NCI-H82 (cell line): ENCODE measurements around the gene SMCO4.

ENCODE experiments used
- DNase-seq: peaks from one replicate; lab custom pipeline; 2025; lab: John Stamatoyannopoulos, UW

The SMCO4 gene

GRCh38 chr11:93528757-93529645 is 14.2 kb downstream of the SMCO4 start:
- no peak for DNase-seq

- peak; percentile 46 for DNase-seq
Observed at GRCh38 chr11:93528252-93528651, 14.9 kb downstream of the SMCO4 start.

- DNase-seq, result no peak
Observed at GRCh38 chr11:93526641-93527583, 16.3 kb downstream of the SMCO4 start.

GRCh38 chr11:93526346-93526633 is 16.9 kb downstream of the SMCO4 start:
- DNase-seq, result no peak

- DNase-seq, result no peak
Observed at GRCh38 chr11:93525601-93526345, 17.4 kb downstream of the SMCO4 start.

GRCh38 chr11:93524858-93525257 is 18.3 kb downstream of the SMCO4 start:
- DNase-seq, result no peak

GRCh38 chr11:93524173-93524536 is 19.0 kb downstream of the SMCO4 start:
- DNase-seq, result no peak

- DNase-seq, result peak; percentile 71
Observed at GRCh38 chr11:93520726-93521509, 22.3 kb downstream of the SMCO4 start.

GRCh38 chr11:93519179-93519578 is 24.0 kb downstream of the SMCO4 start:
- DNase-seq, result peak; percentile 34

GRCh38 chr11:93518081-93518480 is 25.1 kb downstream of the SMCO4 start:
- no peak for DNase-seq

GRCh38 chr11:93517611-93518010 is 25.6 kb downstream of the SMCO4 start:
- DNase-seq, result no peak

GRCh38 chr11:93517041-93517440 is 26.1 kb downstream of the SMCO4 start:
- DNase-seq, result peak; percentile 85

GRCh38 chr11:93515441-93516025 is 27.7 kb downstream of the SMCO4 start:
- peak; percentile 48 for DNase-seq

GRCh38 chr11:93514712-93515111 is 28.5 kb downstream of the SMCO4 start:
- no peak for DNase-seq

GRCh38 chr11:93513772-93514171 is 29.4 kb downstream of the SMCO4 start:
- peak; percentile 94 for DNase-seq

GRCh38 chr11:93512949-93513667 is 30.1 kb downstream of the SMCO4 start:
- DNase-seq, result no peak

GRCh38 chr11:93512073-93512475 is 31.1 kb downstream of the SMCO4 start:
- no peak for DNase-seq

GRCh38 chr11:93510196-93510873 is 32.9 kb downstream of the SMCO4 start:
- DNase-seq, result peak; percentile 12

GRCh38 chr11:93507517-93507916 is 35.7 kb downstream of the SMCO4 start:
- DNase-seq, result no peak

- no peak for DNase-seq
Observed at GRCh38 chr11:93505703-93506102, 37.5 kb downstream of the SMCO4 start.
